Endothelial cell of umbilical vein (primary cell): ENCODE measurements around the gene ACTL7B. TPM values are rescaled to one million over a fixed set of nuclear protein-coding genes. Genes with fewer than 3 reads are reported as not detected.

Source experiments
- BruUV-seq: library from RNA; stranded (reverse); fragments of 400-500 nt; replicated peaks from 2 replicates; lab custom pipeline; 2021; lab: Mats Ljungman, UMichigan
- CTCF ChIA-PET: fragments of 300-600, 350-600 bp; sonication (Branson Sonifier 250); formaldehyde crosslinking; loops from one replicate; lab custom pipeline; 2021; ENCODE audit warnings: antibody characterized with exemption, inconsistent platforms; lab: Charles Lee
- POLR2A ChIA-PET: fragments of 300-600, 350-600 bp; sonication (Branson Sonifier 250); formaldehyde crosslinking; loops from one replicate; lab custom pipeline; 2021; ENCODE audit warnings: antibody characterized with exemption, inconsistent platforms; lab: Charles Lee
- DNase-seq: peaks from one replicate; pipeline ENCODE4 v3.0.0-alpha.2; 2011; ENCODE audit warnings: low read depth, low spot score
- FAIRE-seq: peaks from 2 replicates; lab custom pipeline; 2011; peaks lifted over from hg19 to GRCh38; lab: Jason Lieb, UNC
- H2AFZ ChIP-seq: 2 replicates; pipeline ENCODE4 v1.6.0; 2012; ENCODE audit warnings: low read depth, low read length, control low read depth, inconsistent platforms
- H3K27ac ChIP-seq: 2 replicates; pipeline ENCODE4 v1.5.1; 2011; ENCODE audit warnings: low read depth, mild to moderate bottlenecking, control low read depth, low read length, moderate library complexity; ENCODE audit not compliant: insufficient read depth
- H3K27me3 ChIP-seq, 2 experiments: 2 replicates each; pipeline versions ENCODE4 v1.6.0 to v1.6.1; 2011; ENCODE audit warnings: low read length in 2 of 2, mixed read lengths in 1 of 2; ENCODE audit not compliant: control insufficient read depth in 2 of 2, insufficient read depth in 2 of 2
- H3K36me3 ChIP-seq, 2 experiments: 2 replicates in 1 of 2; 3 replicates in 1 of 2; pipeline ENCODE4 v1.5.1; 2011; ENCODE audit warnings: low read length in 2 of 2, mild to moderate bottlenecking in 1 of 2, moderate library complexity in 1 of 2; ENCODE audit not compliant: control insufficient read depth in 2 of 2, insufficient read depth in 2 of 2; ENCODE audit errors: extremely low read depth in 1 of 2
- H3K4me1 ChIP-seq: 3 replicates; pipeline ENCODE4 v1.5.1; 2011; ENCODE audit warnings: mild to moderate bottlenecking, low read length; ENCODE audit not compliant: control insufficient read depth, insufficient read depth; ENCODE audit errors: extremely low read depth
- H3K4me2 ChIP-seq: 2 replicates; pipeline ENCODE4 v1.6.1; 2011; ENCODE audit warnings: low read length, control low read depth, mixed read lengths; ENCODE audit not compliant: insufficient read depth
- H3K4me3 ChIP-seq, 3 experiments: fragments of 200-600 bp in 1 of 3; sonication (generic), shearing (Covaris generic) in 1 of 3; replicated peaks in 1 of 3; 2 replicates each; pipeline ENCODE4 v1.5.1; 2011 to 2016; ENCODE audit warnings: control low read depth in 3 of 3, low read length in 3 of 3, mild to moderate bottlenecking in 2 of 3, inconsistent platforms in 1 of 3, low read depth in 1 of 3, moderate library complexity in 1 of 3; ENCODE audit not compliant: insufficient read depth in 1 of 3
- H3K79me2 ChIP-seq: 2 replicates; pipeline ENCODE4 v1.6.0; 2012; ENCODE audit warnings: low read length, inconsistent platforms; ENCODE audit not compliant: control insufficient read depth, insufficient read depth
- H3K9ac ChIP-seq: replicated peaks from 2 replicates; pipeline ENCODE3; 2011; ENCODE audit warnings: low read length, control low read depth; ENCODE audit not compliant: insufficient read depth; ENCODE audit errors: extremely low read depth
- H3K9me1 ChIP-seq: replicated peaks from 3 replicates; pipeline ENCODE4 v1.6.0; 2011; ENCODE audit warnings: mild to moderate bottlenecking, low read length; ENCODE audit not compliant: control insufficient read depth, insufficient read depth; ENCODE audit errors: extremely low read depth
- H3K9me3 ChIP-seq: replicated peaks from 2 replicates; pipeline ENCODE4 v1.5.1; 2012; ENCODE audit warnings: low read length, inconsistent platforms; ENCODE audit not compliant: control insufficient read depth, insufficient read depth
- H4K20me1 ChIP-seq: replicated peaks from 2 replicates; pipeline ENCODE3; 2011; ENCODE audit warnings: mild to moderate bottlenecking, low read length; ENCODE audit not compliant: control insufficient read depth, insufficient read depth; ENCODE audit errors: extremely low read depth
- CTCF ChIP-seq, 2 donors: IDR thresholded peaks; 1 replicate in 1 of 2; 2 replicates in 1 of 2; pipeline ENCODE4 v1.5.1; 2011; ENCODE audit warnings: low read length in 2 of 2, mild to moderate bottlenecking in 2 of 2, moderate library complexity in 2 of 2, control low read depth in 1 of 2, inconsistent platforms in 1 of 2, low read depth in 1 of 2; ENCODE audit not compliant: insufficient read depth in 1 of 2; ENCODE audit errors: extremely low read depth in 1 of 2
- EZH2 ChIP-seq: IDR thresholded peaks from 2 replicates; pipeline ENCODE4 v1.6.1; 2012; ENCODE audit warnings: borderline replicate concordance, low read depth, mild to moderate bottlenecking, moderate library complexity, low read length, inconsistent platforms; ENCODE audit not compliant: severe bottlenecking
- FOS ChIP-seq: IDR thresholded peaks from 2 replicates; pipeline ENCODE4 v1.6.1; 2011; ENCODE audit warnings: mild to moderate bottlenecking, low read length, moderate library complexity, borderline replicate concordance; ENCODE audit not compliant: insufficient read depth
- GATA2 ChIP-seq: IDR thresholded peaks from 2 replicates; pipeline ENCODE4 v1.7.0; 2011; ENCODE audit warnings: low read depth, mild to moderate bottlenecking, moderate library complexity, mixed read lengths, low read length; ENCODE audit not compliant: insufficient read length, insufficient read depth
- JUN ChIP-seq: IDR thresholded peaks from 2 replicates; pipeline ENCODE4 v1.6.1; 2011; ENCODE audit warnings: borderline replicate concordance, low read depth; ENCODE audit not compliant: insufficient read length, insufficient read depth
- MAX ChIP-seq: IDR thresholded peaks from 2 replicates; pipeline ENCODE4 v1.6.1; 2011; ENCODE audit not compliant: insufficient read depth, insufficient read length
- MYC ChIP-seq: IDR thresholded peaks from one replicate; pipeline ENCODE4 v1.6.1; 2011; ENCODE audit warnings: mild to moderate bottlenecking, low read depth, low read length
- POLR2A ChIP-seq: IDR thresholded peaks from 2 replicates; pipeline ENCODE4 v1.6.1; 2012; ENCODE audit warnings: low read depth, mild to moderate bottlenecking, control low read depth, low read length
- POLR2AphosphoS5 ChIP-seq: IDR thresholded peaks from 2 replicates; pipeline ENCODE4 v1.6.1; 2012; ENCODE audit warnings: low read depth, mild to moderate bottlenecking, control low read depth, low read length, moderate library complexity; ENCODE audit not compliant: insufficient read depth
- dilution Hi-C: fragments of 300-500 bp; cut with MboI; formaldehyde crosslinking; loops from one replicate; pipeline ENCODE4 v1.15.0; 2019; ENCODE audit warnings: low sequenced_read_pairs; ENCODE audit not compliant: extremely low pct_ligation_motif_present
- intact Hi-C: fragments of 100-400 bp; cut with micrococcal nuclease; formaldehyde crosslinking; loops from one replicate; pipeline ENCODE4 v1.10.0; 2022
- polyA plus RNA-seq, 4 experiments: library from polyadenylated mRNA; depleted of rRNA in 3 of 4; stranded (reverse) in 3 of 4; unstranded in 1 of 4; fragments of >200 nt; gene quantifications; 2 replicates each; pipeline versions ENCODE4 v1.2.1 to v1.2.3, GENCODE V29; 2011 to 2012; ENCODE audit warnings: missing spikeins in 1 of 4
- total RNA-seq: library from RNA; stranded (reverse); gene quantifications from 2 replicates; pipeline ENCODE4 v1.2.3, GENCODE V29; 2021

The ACTL7B gene
- total and polyA plus RNA-seq, 2 donors (not counting 3 experiments of a cell fraction or from before 2014, with no cell fraction given): not detected

GRCh38 chr9:108883085-108883484, 27.3 kb upstream of the ACTL7B start:
- no peak overlapping the region for H3K27ac ChIP-seq
- intact Hi-C loops: no loop called here
- POLR2A ChIA-PET: no interaction called here
- no peaks in the 10 kb centered on the region for H4K20me1 ChIP-seq
- CTCF ChIA-PET: interaction anchor here (0.7 to 1.1 kb wide), 4 partner anchors 16 to 1550 kb away, joined by 3 to 4 read pairs (median 3); no protein-coding TSS in a partner anchor
- FAIRE-seq (no peak), DNase-seq (no peak)
- dilution Hi-C loops: no loop called here
- H3K4me3 ChIP-seq: no peak overlapping the region
- no peak overlapping the region for H3K4me2 ChIP-seq
- H3K9me1 ChIP-seq: no peaks in the 10 kb centered on the region
- H3K79me2 ChIP-seq: no peaks in the 10 kb centered on the region
- no peak for TF ChIP-seq FOS
- no peak for TF ChIP-seq POLR2A
- no peak for TF ChIP-seq GATA2
- TF ChIP-seq MYC: no peak
- TF ChIP-seq POLR2AphosphoS5: no peak
- TF ChIP-seq CTCF (IDR thresholded peaks at IDR 0.05; ENCODE audit: extremely low read depth in 1 of 2, insufficient read depth in 1 of 2, low read depth in 1 of 2, low read length in 2 of 2): no peak
- TF ChIP-seq MAX: no peak
- TF ChIP-seq JUN: no peak
- no peak for TF ChIP-seq EZH2
- H3K9ac ChIP-seq: no peak overlapping the region
- H2AFZ ChIP-seq: no peak overlapping the region
- H3K36me3 ChIP-seq: peaks cover 7 to 8% of the 10 kb centered on the region in 2 experiments
- peaks cover 3% of the 10 kb centered on the region for H3K4me1 ChIP-seq
- no peaks in the 10 kb centered on the region for H3K27me3 ChIP-seq
- no peaks in the 10 kb centered on the region for H3K9me3 ChIP-seq
- no TSS peak for BruUV-seq
